Epidermal melanocyte (primary cell): ENCODE data around the gene ITGA11.

Experiments
- DNase-seq: peaks from one replicate; pipeline ENCODE4 v3.0.0; 2011; ENCODE audit warnings: low spot score; ENCODE audit not compliant: insufficient read length

ITGA11 gene

DNA sequence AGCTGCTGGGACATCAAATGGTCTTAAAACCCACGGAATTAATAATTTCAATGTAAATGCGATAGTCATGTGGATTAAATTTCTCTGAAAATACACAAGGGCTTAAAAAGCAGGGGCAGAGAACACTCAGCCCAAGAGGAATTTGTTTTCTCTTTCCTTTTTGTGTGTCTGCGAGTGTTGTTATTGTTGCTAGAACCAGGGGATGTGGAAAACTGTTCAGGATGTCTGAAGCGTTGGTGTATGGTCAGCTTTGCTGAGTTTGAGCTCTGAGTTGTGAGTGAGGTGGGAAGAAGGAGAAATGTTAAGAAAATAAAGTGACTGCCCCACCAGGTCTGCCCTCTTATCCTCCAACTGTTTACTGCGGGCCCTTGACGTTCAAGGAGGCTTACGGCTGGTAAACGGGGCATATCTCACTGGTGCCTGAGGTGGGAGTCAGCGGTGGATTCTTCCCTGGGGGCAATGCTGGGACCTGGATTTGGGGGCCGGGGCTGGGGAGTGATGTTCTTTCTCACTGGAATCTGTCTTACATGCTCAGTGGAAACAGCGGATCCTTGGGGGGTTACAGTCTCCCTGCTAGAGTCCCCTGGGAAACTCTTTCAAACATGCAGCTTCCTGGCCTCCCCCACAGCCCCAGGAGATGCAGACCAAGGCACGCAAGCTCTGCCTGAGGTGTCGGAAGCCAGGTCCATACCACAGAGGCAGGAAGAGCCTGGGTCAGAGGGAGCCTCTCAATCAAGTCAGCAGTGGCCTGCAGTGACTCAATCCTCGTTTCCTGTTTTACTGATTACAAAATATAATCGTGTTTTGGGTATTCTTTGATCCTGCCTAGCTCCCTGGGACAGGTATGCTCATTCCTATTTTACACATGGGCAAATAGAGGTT lies 41.8 kb downstream of the ITGA11 start:
- no peak for DNase-seq

DNA sequence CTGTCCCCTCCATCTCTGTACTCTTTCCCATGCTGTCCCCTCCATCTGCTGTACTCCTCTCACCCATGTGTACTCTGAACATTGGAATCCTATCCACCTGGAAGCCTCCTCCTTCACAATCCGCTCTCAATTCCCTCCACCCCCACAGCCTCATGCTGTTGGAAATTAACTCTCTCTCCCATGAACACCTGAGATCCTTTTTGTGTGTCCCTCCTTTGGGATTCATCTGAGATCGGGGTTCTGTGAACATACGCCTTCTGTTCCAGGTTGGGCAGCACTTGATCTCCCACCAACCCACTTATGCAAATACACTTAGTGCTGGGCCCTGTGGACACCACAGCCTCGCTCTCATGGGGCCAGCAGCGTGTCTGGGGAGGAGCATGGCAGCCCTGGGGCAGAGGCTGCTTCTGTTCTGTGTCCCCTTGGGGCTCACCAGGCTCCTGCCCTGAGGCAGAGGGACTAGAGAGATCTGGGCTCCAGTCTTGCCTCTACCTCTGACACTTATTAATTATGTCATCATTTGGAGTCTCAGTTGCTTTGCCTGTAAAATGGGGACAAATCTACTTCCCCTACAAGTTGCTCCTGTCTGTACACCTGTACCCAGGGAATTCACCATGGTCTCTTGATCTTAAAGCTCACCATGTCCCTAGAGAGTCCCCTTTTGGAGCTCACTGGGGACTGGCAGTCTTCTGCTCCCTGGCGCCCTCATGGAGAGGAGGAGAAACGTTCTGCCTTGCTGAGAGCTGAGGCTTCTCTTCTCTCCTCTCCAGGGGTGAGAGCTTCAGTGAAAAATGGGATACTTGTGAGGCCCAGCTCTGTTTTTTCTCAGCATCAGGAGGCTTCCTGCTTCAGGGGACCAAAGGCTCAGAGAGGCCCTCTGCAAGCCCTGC lies 42.7 kb downstream of the ITGA11 start:
- no peak for DNase-seq

DNA sequence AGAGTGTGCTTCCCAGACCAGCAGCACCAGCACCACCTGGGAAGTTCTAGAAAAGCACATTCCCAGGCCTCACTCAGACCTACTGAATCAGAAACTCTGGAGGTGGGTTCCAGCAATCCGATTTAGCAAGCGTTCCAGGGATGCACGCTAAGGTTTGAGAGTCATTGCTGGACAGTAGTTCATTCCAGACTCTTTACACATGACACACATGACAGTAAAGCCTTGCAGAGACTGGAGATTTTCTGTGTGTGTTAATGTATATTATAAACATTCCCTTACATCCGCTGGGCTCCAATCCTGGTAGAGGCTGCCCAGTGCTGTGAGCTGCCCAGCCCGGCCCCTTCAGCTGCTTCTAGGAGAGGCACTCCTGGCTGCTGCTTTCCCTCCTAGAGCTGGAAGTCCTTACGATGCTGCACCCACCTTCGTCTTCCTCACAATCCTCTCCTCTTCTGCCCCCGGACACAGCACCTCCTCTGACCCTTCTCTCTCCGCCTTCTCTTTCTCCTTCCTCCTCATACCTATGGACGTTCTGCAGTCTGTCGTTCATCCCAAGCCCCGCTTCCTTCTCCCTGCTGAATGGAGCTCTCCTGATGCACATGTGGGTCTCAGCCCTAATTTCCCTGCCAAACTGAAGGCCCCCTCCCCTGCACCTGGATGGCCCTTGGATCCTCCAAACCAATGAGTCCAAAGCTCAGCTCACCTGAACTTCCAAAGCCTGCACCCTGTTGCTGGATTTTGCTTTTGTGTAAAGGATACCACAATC lies 44.4 kb downstream of the ITGA11 start:
- DNase-seq: no peak

DNA sequence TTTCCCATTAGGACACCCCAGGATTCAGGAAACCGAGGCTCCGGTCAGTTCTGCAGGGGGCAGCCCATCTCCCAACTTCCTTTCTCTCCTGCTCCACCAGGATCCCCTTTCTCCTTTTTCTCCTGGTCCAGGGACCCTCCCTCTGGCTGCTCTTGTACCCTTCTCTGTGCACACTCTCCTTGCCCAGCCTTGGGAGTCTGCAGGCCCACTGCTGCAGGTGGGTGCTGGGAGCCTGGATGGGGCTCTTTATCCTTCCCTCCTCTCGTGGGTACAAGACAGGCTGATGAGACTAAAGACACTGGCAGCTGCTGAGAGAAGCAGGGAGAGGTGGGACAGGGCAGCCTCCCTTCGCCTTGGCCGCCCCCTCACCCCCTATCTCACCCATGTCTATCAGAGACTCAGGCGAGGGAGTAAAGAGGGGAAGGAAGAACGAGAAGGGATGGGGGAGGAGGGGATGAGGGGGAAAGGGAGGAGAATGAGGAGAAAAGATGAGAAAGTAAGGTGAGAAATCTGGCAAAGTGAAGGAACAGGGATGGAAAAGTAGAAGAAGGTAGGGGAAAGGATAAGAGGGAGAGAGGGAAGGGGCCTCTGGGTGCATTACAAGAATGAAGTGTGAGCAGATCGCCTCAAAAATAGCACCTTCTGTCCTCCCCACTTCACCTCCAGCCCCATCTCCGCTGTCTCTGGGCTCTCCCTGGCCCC lies 45.2 kb downstream of the ITGA11 start:
- no peak for DNase-seq

DNA sequence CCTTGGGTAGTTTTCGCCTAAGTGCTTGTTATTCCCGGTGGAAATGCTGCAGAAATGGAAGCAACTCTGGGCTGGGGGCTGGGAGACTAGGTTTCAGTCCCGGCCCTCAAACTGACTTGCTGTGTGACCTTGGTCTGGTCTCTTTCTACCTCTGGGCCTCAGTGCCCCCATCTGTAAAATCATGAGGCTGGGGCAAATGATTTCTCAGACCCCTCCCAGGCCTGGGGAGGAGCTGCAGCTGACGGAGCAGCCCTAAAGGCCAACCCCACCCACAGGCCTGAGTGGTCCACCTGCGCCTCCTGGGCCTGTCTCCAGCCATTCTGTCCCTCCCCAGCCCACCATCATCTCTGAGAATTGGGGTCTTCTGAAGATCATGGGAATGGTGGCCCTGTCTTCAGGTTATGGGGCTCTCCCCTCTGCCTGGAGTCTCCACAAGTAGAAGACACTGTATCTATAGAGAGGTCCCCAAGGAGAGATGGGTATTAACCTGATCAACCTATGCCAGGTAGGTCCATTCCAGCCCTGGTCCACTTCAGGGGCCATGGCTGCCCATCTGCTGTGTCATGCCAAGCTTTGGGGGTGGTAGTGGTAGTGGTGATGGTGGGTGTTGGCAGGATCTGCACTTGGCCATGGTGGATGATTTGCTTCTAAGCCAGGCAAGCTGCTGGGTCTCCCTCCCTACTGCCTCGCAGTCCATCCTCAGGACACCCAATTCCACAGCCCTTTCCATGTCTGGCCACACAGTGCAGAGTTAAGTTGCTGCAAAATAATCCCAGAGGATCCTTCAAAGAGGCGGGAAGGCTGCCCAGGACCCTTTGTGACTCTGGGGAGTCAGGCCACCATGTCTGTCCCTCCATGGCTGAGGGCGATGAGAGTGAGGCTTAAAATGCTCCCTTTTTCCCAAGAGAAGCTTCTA lies 46.0 kb downstream of the ITGA11 start:
- no peak for DNase-seq

DNA sequence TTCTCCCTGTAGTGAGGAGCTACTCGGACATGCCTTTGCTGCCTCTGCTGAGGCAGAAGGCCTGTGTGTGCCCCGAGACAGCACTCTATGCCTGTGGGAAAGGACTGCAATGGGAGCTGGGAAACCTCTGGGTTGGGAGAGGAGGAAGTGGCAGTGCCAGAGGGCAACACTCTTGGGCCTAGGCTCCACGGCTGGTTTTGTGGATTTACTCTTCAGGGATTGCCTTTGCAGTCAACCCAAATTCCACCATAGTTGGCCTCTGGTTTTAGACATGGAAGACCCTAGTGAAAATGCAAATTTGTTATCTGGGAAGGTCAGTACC lies 46.8 kb downstream of the ITGA11 start:
- DNase-seq: no peak

DNA sequence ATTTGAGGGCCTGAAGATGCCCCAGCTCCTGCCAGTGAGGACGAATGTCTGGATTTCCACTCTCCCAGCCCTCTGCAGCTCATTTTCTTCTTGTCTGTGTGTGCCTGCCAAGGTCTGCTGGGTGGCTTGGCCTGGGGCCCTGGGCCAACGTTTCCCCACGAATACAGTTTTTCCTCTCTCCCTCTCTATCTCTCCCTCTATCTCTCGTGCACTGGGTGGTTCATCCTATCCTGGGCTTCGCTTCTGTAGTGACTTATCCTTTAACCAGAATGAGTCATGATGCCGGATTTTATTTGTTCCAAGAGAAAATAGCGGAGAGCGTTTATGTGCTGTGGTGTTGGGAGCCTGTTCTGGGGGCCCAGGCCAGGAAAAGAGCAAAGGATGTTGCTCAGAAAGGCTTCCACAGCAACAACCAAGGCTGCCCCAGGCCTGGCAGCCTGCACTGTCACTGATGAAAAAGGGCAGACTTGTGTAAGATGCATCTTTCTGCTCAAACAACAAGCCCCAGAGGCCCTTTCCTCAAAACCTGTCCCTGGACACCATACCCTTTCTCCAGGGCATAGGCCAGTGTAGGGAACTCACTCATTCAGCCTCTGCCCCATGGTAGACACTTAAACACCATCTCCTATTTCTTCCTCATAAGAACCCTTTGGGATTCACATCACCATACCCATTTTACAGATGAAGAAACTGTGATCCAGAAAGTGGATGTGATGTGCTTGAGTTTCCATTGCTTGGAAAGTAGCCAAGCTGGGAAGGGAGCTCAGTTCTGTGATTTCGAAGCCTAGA lies 47.3 kb downstream of the ITGA11 start:
- no peak for DNase-seq

DNA sequence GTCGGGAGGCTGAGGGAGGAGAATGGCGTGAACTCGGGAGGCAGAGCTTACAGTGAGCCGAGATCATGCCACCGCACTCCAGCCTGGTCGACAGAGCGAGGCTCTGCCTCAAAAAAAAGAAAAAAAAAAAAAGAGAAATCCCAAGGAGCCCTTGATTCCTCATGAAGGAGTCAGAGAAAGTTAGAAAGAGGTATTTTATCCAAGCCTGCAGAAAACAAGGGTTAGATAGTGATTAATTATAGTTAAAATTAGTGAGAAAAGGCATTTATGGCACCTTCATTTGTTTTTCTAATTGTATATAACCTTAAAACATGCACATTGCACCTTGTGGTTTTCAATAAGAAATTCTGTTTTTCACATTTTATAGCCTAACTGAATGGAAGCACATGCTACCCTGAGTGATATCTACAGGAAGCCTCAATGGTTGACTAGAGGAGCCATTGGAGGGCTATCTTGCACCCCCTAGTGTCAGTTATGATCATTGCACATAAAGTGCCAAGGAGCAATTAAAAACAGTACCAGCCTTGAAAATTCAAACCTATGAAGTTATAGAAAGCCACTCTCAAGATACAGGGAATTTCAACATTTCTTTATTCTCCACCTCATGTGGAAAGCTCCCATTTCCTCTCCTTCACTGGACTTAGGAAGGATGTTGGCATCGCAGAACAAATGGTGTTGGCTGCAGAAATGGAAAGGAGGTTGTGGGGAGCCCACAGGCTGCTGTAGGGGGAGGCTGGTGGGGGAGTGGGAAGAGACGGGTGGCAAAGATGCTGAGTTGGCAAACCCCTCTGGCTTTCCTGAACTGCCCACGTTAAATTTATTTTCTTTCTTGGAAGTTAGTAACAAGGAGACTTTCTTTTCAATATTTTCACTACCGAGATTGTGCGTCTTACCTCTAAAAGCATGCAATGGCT lies 48.5 kb downstream of the ITGA11 start:
- no peak for DNase-seq

DNA sequence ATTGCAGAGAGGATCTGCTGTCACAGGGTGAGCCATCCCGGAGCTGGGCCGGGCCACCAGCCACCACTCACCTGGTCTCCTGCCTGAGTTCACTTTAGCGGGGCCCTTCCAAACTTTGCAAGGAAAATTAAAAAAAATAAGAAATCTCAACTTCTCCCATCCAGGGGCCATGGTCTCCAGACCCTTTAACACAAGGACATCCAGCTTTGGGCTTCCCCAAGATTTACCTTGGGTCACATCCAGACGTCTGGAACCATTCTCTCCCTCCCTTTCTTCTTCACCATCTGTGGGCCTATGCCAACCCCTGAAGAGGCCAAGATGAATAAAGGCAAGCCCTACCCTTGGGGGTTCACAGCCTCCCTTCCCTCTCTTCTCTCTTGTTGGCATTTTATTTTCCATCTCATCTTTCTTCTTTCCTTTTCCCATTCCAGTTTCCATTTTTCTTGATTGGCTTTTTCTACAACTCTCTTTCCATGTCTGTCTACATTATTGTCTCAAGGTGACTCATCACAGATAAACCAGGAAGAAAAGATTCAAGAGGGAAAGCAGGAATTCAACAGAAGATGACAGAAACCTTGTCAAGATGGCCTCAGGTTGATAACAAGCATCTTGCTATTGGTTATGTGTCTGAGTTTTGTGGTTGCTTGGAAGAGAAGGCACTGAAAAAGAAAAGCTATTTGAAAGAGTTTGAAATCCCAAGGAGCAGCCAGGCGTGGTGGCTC lies 49.5 kb downstream of the ITGA11 start:
- no peak for DNase-seq

DNA sequence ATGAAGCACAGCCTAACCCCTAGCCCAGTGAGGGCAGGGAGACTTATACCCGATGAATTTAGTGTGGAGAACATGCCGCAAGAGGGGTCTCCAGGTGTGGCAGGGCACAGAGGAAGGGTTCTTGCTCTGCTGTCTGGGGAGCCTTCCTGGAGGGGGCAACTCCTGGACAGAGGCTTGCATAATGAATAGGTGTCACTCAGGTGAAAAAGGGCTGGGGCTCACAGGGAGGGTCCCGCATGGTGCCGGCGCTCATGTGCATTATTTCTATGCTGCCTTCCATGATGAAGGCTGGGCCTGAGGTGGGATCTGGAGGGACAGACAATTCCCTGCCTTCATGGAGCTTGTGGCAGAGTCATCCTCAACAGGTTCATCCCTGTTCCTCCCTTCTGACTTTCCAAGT lies 51.5 kb downstream of the ITGA11 start:
- no peak for DNase-seq

DNA sequence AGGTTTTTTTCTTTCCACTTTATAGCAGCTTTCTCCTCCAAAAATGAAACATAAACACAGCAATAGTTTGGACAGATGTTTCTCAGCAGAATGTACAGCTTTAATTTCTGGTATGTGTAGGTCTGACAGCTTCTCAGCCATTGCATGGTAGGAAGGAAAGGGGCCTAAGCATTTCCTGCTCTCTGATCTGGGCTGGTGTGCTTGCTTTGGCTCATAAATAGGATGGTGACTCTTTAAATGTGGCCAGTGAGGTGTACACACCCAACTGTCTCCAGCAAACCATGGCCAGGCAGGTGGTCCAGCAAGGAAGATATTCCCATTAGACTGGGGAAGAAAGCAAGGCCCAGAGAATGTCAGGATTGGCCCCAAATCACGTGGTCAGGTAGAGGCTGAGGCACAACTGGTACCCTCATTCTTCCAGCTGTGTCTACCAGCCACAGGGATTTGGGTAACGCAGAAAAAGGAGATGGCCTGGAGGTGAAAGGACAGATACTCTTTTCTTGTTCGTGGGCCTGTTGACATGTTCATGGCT lies 52.1 kb downstream of the ITGA11 start:
- DNase-seq: no peak

DNA sequence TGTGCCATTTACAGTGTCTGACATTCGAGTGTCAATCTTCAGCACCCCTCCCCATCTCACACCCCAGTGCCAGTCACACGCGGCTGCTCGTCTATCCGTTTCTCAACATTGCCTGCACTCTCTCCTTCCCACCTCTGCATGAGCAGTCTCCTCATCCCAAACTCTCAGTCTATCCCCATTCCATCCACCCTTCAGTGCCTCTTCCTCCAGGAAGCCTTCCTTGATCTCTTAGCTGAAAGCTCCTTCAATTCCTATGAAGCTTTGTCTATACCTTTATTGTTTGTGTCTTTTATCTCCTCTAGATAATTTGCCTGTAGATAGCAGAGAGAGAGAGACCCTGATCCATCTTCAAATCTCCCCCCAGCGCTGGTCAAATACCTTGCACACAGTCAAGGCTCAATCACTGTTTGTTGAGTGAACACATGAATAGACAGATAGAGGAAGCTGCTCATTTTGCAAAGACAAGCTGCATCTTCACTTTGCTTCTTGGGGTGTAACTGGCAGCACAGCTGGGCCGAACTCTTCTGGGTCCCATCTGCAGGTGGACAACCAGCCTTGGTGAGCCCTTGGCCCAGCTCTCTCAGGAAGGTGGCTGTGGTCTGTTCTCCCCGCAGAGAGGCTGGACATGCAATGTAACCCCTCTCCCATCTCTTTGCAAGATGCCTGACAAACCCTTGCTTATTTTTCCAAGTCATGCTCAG lies 52.8 kb downstream of the ITGA11 start:
- no peak for DNase-seq

DNA sequence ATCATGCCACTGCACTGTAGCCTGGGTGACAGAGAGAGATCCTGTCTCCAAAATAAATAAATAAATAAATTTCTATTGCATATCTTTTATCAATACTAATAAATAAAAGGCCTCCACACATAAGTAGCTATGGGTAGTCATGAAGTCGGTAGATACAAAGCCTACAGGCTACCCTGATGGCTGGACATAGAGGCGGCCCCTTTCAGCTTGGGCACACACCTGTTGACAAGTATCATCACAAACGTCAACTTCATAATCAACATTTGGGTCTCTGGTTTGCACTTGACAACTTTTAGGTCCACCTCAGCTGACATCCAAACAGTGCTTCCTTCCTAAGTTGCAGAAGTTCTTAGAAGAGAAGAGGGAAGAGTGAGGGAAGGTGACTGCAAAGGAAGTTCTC lies 53.4 kb downstream of the ITGA11 start:
- no peak for DNase-seq

DNA sequence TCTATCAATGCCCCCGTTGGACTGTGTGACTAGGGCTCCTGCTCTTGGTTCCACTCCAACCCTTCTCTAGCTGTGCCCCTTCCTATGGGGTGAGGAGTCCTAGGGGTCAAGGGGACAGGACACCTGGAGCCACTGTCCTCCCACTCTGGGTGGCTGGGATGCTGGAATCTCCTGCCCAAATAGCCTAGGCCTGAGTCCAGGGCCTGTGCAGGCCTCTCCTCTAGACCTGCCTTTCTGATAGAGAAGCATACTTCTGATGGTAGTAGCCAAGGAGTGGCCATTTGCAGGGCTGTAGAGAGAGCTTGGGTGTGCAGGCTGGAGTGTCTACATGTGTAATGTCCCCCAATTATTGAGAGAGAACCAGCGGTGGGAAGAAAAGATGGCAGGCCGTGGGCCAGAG lies 54.2 kb downstream of the ITGA11 start:
- no peak for DNase-seq

DNA sequence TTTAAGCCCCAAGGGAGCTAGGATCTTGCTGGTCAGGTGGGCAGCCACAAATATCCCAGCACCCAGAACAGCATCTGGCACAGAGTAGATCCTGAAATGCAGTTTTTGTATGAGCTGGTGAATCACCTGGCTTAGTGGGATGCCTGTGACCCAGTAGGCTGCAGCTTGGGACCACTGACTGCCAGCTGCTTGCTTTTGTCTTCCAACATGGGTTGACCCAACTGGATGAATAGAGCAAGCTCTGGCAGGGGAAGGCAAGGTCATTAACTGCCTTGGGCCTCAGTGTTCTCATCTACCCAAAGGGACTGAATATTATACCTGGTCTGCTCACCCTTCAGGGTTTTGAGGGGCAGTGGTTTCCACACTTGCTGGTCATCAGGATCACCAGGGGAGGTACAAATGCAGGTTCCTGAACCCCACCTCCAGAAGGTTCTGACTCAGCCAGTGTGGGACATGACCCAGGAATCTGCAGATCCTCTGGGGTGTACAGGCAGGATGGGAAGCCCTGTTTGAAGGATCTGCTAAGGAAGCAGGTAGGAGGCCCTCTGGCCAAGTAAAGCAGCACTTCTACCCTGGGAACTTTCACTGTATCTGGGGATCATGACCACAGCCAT lies 55.4 kb downstream of the ITGA11 start:
- no peak for DNase-seq

DNA sequence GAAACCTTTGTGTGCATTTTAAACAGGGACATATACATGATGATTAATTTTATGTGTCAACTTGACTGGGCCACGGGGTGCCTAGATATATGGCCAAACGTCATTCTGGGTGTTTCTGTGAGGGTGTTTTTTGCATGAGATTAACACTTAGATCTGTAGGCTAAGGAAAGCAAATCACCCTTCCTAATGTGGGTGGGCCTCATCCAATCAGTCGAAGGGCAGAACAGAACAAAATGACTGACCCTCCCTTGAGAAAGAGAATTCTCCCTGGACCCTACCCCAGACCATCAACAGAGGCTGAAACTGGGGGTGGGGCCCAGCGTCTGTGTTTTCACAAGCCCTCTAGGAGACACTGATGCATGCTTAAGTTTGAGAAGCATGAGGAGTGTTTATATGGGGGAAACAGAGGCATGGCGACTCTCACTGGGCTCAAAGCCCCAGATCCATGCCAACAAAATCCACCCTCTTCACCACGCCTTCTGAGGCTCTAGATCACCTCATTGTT lies 56.2 kb downstream of the ITGA11 start:
- DNase-seq: no peak
